H1 (cell line): ENCODE results near the gene FLNC.

Experiments used
- ATF3 ChIP-seq: IDR thresholded peaks from 2 replicates; pipeline ENCODE4 v1.6.1; 2011; ENCODE audit warnings: low read depth, mild to moderate bottlenecking, low read length; ENCODE audit not compliant: insufficient read depth
- CREB1 ChIP-seq: IDR thresholded peaks from 2 replicates; pipeline ENCODE4 v1.6.1; 2012; ENCODE audit warnings: inconsistent platforms
- CTCF ChIP-seq, 3 experiments: IDR thresholded peaks; 1 replicate in 2 of 3; 2 replicates in 1 of 3; pipeline versions ENCODE4 v1.5.1 to v1.6.1; 2011; ENCODE audit warnings: low read length in 3 of 3, mild to moderate bottlenecking in 3 of 3, inconsistent platforms in 2 of 3, low read depth in 1 of 3, moderate library complexity in 1 of 3; ENCODE audit not compliant: insufficient read depth in 1 of 3; ENCODE audit errors: control extremely low read depth in 1 of 3
- EGR1 ChIP-seq: IDR thresholded peaks from 2 replicates; pipeline ENCODE4 v1.6.1; 2011; ENCODE audit warnings: low read depth, low read length, borderline replicate concordance
- EP300 ChIP-seq, 2 experiments: IDR thresholded peaks; 1 replicate in 1 of 2; 2 replicates in 1 of 2; pipeline ENCODE4 v1.6.1; 2011 to 2012; ENCODE audit warnings: low read depth in 2 of 2, low read length in 2 of 2, mild to moderate bottlenecking in 2 of 2, borderline replicate concordance in 1 of 2, inconsistent platforms in 1 of 2, moderate library complexity in 1 of 2

- TF ChIP-seq EGR1 (no peak), CREB1 (no peak), EP300 (IDR thresholded peaks at IDR 0.05; ENCODE audit: borderline replicate concordance in 1 of 2, low read depth in 2 of 2, low read length in 2 of 2) (no peak), CTCF (IDR thresholded peaks at IDR 0.05; ENCODE audit: control extremely low read depth in 1 of 3, insufficient read depth in 1 of 3, low read depth in 1 of 3, low read length in 3 of 3) (no peak), ATF3 (no peak)
These were observed 29.3 kb downstream of the FLNC start for GRCh38 chr7:128859232-128860157.
